GM19372 (cell line): ENCODE data around the gene RRAD.
"Not testable (repeated sequence)": the region's sequence is repeated elsewhere in the genome, so short reads cannot be mapped to it uniquely, and the experiment has no call there.

ENCODE experiments used
- ATAC-seq: cut with Tn5 transposase; IDR thresholded peaks from one replicate; pipeline ENCODE4 v1.9.1; 2021; ENCODE audit warnings: mild to moderate bottlenecking, low read depth, moderate library complexity; ENCODE audit not compliant: unreplicated experiment

Gene RRAD

GRCh38 chr16:66934839-66935313, 9.5 kb upstream of the RRAD start:
- not testable (repeated sequence) for ATAC-seq

- ATAC-seq: peak; percentile 82
Measured at GRCh38 chr16:66934138-66934838, 9.0 kb upstream of the RRAD start, which contains the start of gene CIAO2B. Gene CIAO2B, minus strand, starts transcription at chr16:66934402. Its CDS starts 38 bp downstream, at chr16:66934364.

GRCh38 chr16:66933776-66934137, 8.4 kb upstream of the RRAD start:
- no peak for ATAC-seq

DNA sequence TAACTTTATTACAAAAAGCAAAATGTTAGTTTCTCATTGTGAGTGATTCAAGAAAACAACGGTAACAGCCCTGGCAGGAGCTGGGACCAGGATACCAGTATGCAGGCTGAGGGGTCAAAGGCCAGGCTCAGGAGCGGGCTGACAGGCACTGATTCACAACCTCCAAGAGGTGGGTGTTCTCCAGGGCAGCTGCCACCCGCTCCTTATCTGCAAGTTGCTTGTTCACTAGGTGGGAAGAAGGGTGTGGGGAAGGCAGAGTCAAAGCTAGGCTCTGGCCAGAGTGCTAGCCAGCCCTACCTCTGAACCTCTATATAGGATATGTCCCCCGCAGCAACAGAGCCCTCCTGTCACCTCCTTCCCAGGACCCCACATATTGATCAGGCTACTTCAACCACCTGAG, 6.7 kb upstream of the RRAD start:
- no peak for ATAC-seq

DNA sequence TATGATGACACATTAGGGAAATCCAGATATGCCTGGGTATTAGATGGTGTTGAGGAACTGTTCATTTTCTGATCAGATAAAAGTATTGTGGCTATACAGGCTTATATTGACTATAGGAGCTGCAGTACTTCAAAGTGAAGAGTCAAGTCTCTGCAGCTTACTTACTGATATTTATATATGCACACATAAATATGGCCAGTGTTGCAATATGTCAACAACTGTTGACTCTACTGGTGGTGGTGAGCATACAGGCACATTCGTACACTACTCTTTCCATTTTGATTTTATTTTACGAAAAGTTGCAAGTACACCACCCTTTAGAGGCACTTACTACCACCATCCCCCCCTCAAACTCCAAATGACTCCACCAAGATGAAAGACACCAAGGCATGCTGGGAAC, 6.3 kb upstream of the RRAD start:
- ATAC-seq: no peak

- ATAC-seq: no peak
Measured at GRCh38 chr16:66930189-66930588, 4.9 kb upstream of the RRAD start.

DNA sequence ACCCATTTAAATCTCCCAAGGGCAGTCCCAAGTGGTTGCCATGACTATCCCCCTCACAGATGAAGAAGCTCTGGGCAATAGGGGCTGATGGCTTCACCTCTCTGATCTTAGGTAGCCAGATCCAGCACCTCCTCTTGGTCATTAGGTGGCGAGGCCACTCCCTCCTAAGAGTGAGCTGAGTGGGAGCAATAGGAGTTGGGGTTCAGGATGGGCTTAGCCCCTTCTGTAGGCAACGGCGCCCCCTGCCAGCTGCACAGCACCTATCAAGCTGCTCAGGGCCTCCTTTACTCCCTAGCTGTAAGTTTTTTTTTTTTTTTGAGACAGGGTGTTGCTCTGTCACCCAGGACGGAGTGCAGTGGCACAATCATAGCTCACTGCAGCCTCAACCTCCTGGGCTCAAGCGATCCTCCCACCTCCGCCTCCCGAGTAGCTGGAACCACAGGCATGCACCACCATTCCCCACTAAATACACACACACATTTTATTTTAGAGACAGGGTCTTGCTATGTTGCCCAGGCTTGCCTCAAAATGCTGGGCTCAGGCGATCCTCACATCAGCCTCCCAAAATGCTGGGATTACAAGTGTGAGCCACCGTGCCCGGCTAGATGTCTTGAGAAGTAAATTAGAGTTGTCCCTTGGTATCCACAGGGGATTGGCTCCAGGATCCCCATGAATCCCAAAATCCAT, 3.5 kb upstream of the RRAD start:
- no peak for ATAC-seq

- ATAC-seq: no peak
Measured at GRCh38 chr16:66927918-66928649, 2.7 kb upstream of the RRAD start.

DNA sequence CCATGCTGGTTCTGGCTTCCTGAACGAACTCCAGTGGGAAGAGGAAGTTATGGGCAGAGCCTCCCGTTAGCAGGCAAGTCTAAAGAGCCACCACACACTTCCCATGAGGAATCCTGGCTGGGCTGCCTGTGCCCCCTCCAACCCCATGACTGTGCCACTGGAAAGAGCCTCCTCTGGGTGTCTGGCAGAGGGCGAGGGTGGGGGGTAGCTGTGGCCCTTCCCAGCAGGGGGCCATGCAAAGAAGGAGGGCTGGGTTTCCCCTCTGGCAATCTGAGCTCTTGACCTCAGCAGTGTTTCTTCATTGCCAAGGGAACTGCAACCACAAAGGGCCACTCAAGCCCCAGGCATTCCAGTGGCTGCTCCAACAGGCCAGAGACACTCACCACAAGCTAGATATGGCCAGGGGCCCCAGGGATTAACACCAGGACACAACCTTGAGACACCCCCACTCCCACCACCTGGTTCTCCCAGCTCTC, 1.7 kb upstream of the RRAD start:
- ATAC-seq: no peak

DNA sequence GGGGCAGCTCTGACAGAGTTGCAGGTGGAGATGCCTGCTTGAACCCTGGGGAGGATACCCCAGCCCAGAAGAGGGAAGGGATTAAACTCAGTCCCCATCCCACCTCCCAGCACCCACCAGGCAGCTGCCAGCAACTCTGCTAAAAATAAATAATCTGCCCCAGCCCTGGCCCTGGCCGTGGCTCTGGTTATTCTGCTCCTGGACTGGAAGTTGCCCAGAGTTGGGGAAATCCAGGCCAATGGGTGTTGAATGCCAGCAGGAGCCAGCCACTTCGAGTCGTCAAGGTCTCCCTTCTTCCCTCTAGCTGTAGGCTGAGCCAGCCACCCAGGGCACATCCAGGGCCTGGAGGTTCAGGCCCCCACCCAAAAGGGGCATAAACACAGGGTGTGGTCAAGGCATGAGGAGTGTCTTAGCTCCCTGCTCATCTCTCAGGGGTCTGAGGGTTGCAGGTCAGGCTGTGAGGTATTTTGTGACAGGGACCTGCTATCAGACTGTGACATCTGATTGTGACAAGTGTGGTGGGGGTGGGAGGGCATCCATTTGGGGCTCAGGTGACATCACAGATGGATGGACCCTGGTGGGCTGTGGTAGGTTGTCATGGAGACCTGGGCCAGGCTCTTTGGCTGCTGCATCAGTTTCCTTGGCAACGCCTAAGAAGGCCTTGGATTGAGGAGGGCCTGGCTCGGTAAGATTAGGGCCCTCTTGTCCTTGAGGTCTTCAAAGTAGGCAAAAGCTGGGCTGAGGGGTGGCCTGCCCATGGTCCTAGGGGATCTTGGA, 1.0 kb upstream of the RRAD start:
- ATAC-seq: no peak

- ATAC-seq: no peak
Measured at GRCh38 chr16:66924527-66925321, 611 bp downstream of the RRAD start.

DNA sequence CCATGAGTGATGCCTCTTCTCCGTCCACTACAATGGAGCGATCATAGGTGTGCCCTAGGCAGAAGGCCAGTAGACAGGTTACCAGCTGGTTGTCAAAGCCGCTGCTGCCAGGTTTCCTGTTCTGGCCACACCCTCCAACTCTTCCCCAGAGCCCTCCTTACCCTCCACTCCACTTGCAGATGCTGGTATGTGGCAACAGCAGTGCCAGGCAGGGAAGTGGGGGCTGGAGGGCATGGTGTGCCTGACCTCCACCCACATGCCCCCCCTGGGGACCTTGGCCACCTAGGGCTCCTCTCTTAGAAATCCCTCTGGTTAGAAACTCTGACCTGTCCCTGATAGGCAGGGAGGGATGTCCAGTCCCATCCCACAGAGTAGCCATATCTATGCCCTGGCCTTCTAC, 1.5 kb downstream of the RRAD start:
- ATAC-seq: no peak

GRCh38 chr16:66923247-66923731, 2.0 kb downstream of the RRAD start:
- no peak for ATAC-seq

- no peak for ATAC-seq
Measured at GRCh38 chr16:66921729-66922450, 3.4 kb downstream of the RRAD start.

GRCh38 chr16:66920924-66921680, 4.2 kb downstream of the RRAD start:
- no peak for ATAC-seq

GRCh38 chr16:66920299-66920590, 5.1 kb downstream of the RRAD start:
- ATAC-seq: no peak

DNA sequence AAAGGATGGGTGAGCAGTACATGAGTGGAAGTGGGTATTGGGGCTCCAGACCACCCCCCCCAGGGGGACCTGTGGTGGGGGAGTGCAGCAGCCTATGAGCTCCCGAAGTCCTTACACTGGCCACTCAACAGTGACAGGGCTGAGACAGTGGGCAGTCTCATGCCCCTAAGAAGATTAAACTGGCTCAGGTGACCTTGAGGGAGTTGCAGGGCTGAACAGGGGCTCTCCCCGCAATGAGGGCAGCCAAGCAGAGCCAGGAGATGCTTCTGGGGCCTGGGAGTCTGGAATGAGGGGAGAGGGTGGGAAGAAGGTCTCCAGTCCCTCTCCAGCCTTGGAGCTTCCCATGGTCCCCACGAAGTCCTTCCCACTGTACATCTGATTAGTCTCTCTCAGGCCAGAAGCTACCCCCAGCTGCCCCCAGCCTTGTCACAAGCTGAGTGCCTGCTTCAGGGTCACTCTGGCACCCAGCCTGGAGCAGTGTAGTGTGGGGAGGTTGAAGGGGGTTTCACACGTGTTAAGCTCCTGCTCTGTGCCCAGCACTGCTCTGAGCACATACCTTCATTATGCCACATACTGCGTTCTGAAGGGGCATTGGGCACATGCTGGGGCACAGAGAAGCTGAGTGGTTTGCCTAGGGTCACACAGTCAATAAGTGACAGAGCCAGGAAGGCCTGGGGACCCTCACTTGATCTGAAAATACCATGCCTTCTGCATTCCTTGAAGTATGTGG, 5.6 kb downstream of the RRAD start:
- ATAC-seq: no peak
